DND-41 (cell line): Measurements from ENCODE around the gene PDZD4.

ENCODE experiments used
- ATAC-seq: fragments of 200-7000 bp; cut with Tn5 transposase; 3 replicates; pipeline ENCODE4 v1.9.1; 2021; ENCODE audit warnings: low read depth; ENCODE audit not compliant: insufficient read depth
- DNase-seq: peaks from one replicate; pipeline ENCODE4 v3.0.0-alpha.2; 2020
- H2AFZ ChIP-seq: 2 replicates; pipeline ENCODE4 v1.6.0; 2012; ENCODE audit warnings: low read depth, low read length
- H3K27ac ChIP-seq: 2 replicates; pipeline ENCODE4 v1.5.1; 2012; ENCODE audit warnings: low read length, inconsistent platforms
- H3K27me3 ChIP-seq: fragments of 200-600 bp; sonication (generic); 2 replicates; pipeline ENCODE4 v1.6.0; 2012; ENCODE audit warnings: low read length, mild to moderate bottlenecking, inconsistent platforms; ENCODE audit not compliant: insufficient read depth, poor library complexity
- H3K36me3 ChIP-seq: 2 replicates; pipeline ENCODE4 v1.5.1; 2012; ENCODE audit warnings: low read length, inconsistent platforms; ENCODE audit not compliant: insufficient read depth
- H3K4me1 ChIP-seq: 2 replicates; pipeline ENCODE4 v1.5.1; 2012; ENCODE audit warnings: mild to moderate bottlenecking, low read length; ENCODE audit not compliant: insufficient read depth
- H3K4me2 ChIP-seq: 2 replicates; pipeline ENCODE4 v1.6.0; 2012; ENCODE audit warnings: mild to moderate bottlenecking, moderate library complexity, low read length, inconsistent platforms; ENCODE audit not compliant: insufficient read depth
- H3K4me3 ChIP-seq, 2 experiments: fragments of 200-600 bp in 1 of 2; shearing (Covaris generic) in 1 of 2; 2 replicates each; pipeline ENCODE4 v1.5.1; 2012 to 2016; ENCODE audit warnings: inconsistent platforms in 2 of 2, low read length in 2 of 2, mild to moderate bottlenecking in 2 of 2, low read depth in 1 of 2, moderate library complexity in 1 of 2
- H3K79me2 ChIP-seq: 2 replicates; pipeline ENCODE4 v1.6.0; 2012; ENCODE audit warnings: low read length, inconsistent platforms; ENCODE audit not compliant: insufficient read depth
- H3K9ac ChIP-seq: 2 replicates; pipeline ENCODE4 v1.6.0; 2012; ENCODE audit warnings: low read depth, mild to moderate bottlenecking, inconsistent platforms, low read length, moderate library complexity
- H3K9me3 ChIP-seq: 2 replicates; pipeline ENCODE4 v1.5.1; 2012; ENCODE audit warnings: low read length, moderate library complexity, mild to moderate bottlenecking, inconsistent platforms; ENCODE audit not compliant: insufficient read depth, severe bottlenecking
- H4K20me1 ChIP-seq: 2 replicates; pipeline ENCODE4 v1.6.0; 2012; ENCODE audit warnings: low read length; ENCODE audit not compliant: insufficient read depth
- CTCF ChIP-seq: IDR thresholded peaks from 2 replicates; pipeline ENCODE4 v1.5.1; 2012; ENCODE audit warnings: borderline replicate concordance, low read length, moderate library complexity, mild to moderate bottlenecking; ENCODE audit not compliant: poor library complexity, severe bottlenecking; ENCODE audit errors: extremely low read depth
- EZH2 ChIP-seq: IDR thresholded peaks from 3 replicates; pipeline ENCODE4 v1.6.1; 2012; ENCODE audit warnings: borderline replicate concordance, low read depth, mild to moderate bottlenecking, moderate library complexity, low read length, inconsistent platforms; ENCODE audit not compliant: severe bottlenecking

Gene PDZD4

GRCh38 chrX:153829799-153830639 is at the start of gene PDZD4:
TSS of gene PDZD4 (minus strand) at chrX:153830544. CDS start at chrX:153830298, 246 bp downstream.
- no peak within 1 kb of the TSS for H3K4me2 ChIP-seq
- TF ChIP-seq EZH2 (no peak), CTCF (no peak)
- H4K20me1 ChIP-seq, result no peaks in the 10 kb centered on the region
- H3K9ac ChIP-seq, result no peak within 1 kb of the TSS
- no peak within 1 kb of the TSS for H3K27ac ChIP-seq
- no peaks in the 10 kb centered on the region for H3K36me3 ChIP-seq
- no peaks in the 10 kb centered on the region for H3K9me3 ChIP-seq
- ATAC-seq, result no peak
- H3K4me1 ChIP-seq, result no peaks in the 10 kb centered on the region
- H2AFZ ChIP-seq, result no peak within 1 kb of the TSS
- H3K79me2 ChIP-seq, result no peaks in the 10 kb centered on the region
- DNase-seq, result no peak
- H3K4me3 ChIP-seq, result no peak within 1 kb of the TSS
- no peaks in the 10 kb centered on the region for H3K27me3 ChIP-seq

GRCh38 chrX:153879741-153880439 is 49.5 kb upstream of the PDZD4 start:
- TF ChIP-seq EZH2, result no peak
- TF ChIP-seq CTCF, result no peak
- H3K36me3 ChIP-seq, result no peaks in the 10 kb centered on the region
- ATAC-seq, result no peak
- no peak for DNase-seq
- H2AFZ ChIP-seq, result no peak overlapping the region
- no peaks in the 10 kb centered on the region; the same call in 1 of the 2 replicates for H3K4me1 ChIP-seq
- no peak overlapping the region for H3K4me3 ChIP-seq
- no peak overlapping the region for H3K4me2 ChIP-seq
- H3K9ac ChIP-seq, result no peak overlapping the region
- no peaks in the 10 kb centered on the region for H3K79me2 ChIP-seq
- H3K27ac ChIP-seq, result no peak overlapping the region
- no peaks in the 10 kb centered on the region for H3K9me3 ChIP-seq
- H3K27me3 ChIP-seq, result no peaks in the 10 kb centered on the region
- H4K20me1 ChIP-seq, result peaks cover 12% of the 10 kb centered on the region

GRCh38 chrX:153878969-153879653 is 48.8 kb upstream of the PDZD4 start:
- Histone ChIP-seq H3K79me2 (no peaks in the 10 kb centered on the region), H3K4me1 (no peaks in the 10 kb centered on the region; the same call in 1 of the 2 replicates), H2AFZ (no peak overlapping the region), H3K4me3 (no peak overlapping the region), H3K4me2 (no peak overlapping the region), H4K20me1 (peaks cover 14% of the 10 kb centered on the region), H3K27ac (no peak overlapping the region), H3K27me3 (no peaks in the 10 kb centered on the region), H3K9ac (no peak overlapping the region), H3K9me3 (no peaks in the 10 kb centered on the region), H3K36me3 (no peaks in the 10 kb centered on the region)
- ATAC-seq (peak; percentile 23; the same call in 1 of the 3 replicates), DNase-seq (peak; percentile 22)
- no peak for TF ChIP-seq EZH2
- no peak for TF ChIP-seq CTCF
